ENCODE results near the gene MIB2.

Gene MIB2

DNA sequence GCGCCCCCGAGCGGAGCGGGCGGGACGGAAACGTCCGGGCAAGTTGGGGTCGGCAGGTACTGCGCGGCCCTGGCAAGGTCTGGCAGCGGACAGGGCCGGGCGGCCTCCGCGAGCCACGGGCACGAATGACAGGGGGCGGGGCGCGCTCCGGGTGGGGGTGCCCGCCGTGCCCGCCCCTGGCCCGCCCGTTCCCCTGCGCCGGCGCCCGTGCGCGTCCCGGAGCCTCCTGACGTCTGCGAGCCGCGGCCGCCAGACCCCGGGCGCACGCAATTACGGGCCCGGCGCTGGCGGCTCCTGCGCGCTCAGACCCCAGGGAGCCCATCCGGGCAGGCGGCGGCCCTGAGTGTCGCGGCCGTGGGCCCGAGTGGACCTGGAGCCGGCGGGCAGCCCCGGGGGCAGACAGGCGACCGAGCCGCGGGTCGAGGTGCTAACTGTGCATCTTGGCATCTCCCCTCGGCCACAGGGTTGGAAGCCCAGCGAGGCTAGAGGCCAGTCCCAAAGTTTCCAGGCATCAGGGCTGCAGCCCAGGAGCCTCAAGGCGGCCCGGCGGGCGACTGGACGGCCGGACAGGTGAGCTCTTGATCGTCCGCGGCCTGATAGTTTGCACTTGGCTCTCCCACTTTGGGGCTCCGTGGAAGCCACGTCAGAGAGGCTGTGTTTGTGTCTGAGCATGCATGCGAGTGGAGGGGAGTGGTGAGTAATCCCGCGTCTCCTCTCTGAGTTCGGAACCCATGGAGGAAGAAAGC is 918 bp downstream of the MIB2 start:
- peak; percentile 23 for DNase-seq

DNA sequence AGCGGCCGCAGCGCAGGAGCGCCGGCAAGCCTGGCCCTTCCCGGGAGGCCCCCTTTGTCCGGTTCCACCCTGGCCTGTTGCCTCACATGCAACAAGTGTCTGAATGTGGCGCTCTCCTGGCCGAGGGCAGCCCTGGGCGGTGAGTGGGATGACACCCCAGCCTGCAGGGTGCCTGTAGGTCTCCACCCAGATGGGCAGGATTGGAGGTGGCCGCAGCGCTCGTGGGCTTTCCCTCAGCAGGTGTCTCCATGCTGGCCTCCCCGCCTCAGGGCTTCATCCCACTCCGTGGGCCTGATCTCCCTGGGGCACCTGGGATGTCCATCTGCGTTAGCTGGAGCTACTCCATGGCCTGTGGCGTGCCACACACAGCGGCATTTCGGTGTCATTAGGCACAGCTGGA is 1.5 kb downstream of the MIB2 start:
- no peak for DNase-seq

GRCh38 chr1:1617516-1617915 is 2.2 kb downstream of the MIB2 start:
- DNase-seq, result no peak

GRCh38 chr1:1617925-1618324 is 2.6 kb downstream of the MIB2 start:
- DNase-seq, result no peak

- DNase-seq, result no peak
These were observed 3.2 kb downstream of the MIB2 start for GRCh38 chr1:1618396-1619068.

DNA sequence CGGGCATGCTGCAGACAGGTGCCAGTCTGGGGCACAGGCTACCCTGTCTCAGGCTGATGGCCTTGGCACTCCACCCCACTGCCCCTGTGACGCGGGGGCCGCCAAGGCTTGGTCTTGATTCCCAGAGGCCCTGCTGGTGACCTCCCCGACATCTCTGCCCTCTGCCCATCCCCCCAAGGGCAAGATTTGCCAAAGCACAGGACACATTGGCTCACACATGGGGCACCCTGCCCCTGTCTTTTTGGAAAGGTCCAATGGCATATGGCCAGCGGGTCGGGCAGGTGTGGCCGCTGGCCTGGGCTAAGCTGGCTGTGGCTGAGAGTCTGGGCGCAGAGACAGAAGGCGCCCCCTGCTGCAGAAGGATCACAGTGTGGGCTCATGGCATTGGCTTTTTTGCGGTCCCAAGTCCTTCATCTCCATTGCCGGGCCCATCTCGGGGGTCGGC is 4.6 kb downstream of the MIB2 start:
- no peak for DNase-seq

GRCh38 chr1:1620433-1621139 is 5.3 kb downstream of the MIB2 start:
- DNase-seq, result no peak

- no peak for DNase-seq
These were observed 6.1 kb downstream of the MIB2 start for GRCh38 chr1:1621173-1622009.

GRCh38 chr1:1622010-1622787 is 6.9 kb downstream of the MIB2 start:
- no peak for DNase-seq

DNA sequence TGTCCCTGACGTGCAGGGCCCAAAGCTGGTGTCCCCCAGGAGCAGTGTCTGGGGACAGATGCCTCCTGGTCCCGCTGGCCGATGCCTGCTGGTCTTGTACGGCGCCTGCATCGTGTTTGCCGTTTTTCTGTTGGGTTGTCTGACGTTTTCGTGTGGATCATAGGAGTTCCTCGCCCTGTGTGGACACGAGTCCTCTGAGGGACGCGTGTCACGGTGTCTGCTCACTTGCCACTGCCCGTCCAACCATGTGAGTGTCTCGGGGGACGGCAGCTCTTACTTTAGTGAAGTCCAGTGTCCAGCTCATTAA is 7.4 kb downstream of the MIB2 start:
- DNase-seq, result no peak

GRCh38 chr1:1623181-1623630 is 7.9 kb downstream of the MIB2 start:
- DNase-seq, result no peak

GRCh38 chr1:1623631-1624442 is 8.5 kb downstream of the MIB2 start:
- no peak for DNase-seq

GRCh38 chr1:1624443-1625403 is 9.4 kb downstream of the MIB2 start:
- DNase-seq, result peak; percentile 72

- no peak for DNase-seq
These were observed 10.1 kb downstream of the MIB2 start for GRCh38 chr1:1625404-1625775.

DNA sequence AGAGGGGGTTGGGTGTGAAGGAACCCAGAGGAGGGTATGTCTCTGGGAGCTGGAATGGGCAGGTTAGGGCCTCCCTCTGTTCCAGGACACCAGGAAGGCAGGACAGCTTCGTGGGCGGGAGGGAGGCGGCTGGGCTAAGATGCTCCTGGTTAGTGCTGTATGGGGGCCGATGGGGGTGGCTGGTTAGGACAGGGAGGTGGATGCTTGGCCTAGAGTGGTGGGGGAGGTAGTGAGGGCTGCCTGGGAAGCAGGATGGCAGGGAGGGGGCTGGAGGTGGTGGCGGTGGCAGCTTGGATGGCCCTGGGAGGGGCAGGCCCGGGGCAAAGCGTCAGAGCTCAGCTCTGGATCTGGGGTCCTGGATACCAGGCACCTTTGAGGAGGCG is 10.5 kb downstream of the MIB2 start:
- no peak for DNase-seq

DNA sequence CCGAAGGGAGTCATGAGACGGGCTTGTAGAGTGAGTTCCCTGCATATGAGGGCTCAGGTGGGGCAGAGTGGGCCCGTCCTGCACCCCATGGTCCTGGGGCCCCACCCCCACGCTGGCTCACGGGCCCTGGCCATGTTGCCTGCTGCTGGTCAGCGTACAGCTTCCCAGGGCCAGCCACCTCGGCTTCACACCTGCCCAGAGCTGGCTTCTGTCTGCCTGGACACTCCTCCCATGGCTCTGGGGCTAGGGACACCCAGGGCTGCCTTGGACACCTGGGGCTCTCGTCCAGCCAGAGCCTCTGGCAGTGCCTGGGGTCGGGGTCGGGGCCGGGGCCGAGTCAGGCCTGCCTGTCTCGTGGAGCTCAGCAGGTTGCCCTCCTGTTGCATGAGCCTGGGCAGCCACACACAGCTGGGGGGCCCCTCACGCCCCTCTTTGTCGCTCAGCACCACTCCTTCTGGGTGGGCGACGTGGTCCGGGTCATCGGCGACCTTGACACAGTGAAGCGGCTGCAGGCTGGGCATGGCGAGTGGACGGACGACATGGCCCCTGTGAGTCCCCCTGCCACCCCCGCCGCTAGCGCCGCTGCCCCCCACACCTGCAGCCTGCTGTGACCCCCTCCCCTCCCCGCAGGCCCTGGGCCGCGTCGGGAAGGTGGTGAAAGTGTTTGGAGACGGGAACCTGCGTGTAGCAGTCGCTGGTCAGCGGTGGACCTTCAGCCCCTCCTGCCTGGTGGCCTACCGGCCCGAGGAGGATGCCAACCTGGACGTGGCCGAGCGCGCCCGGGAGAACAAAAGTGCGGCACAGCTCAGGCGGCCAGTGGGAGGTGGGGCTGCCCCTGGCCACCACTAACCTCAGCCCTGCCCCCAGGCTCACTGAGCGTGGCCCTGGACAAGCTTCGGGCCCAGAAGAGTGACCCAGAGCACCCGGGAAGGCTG is 11.2 kb downstream of the MIB2 start:
- DNase-seq, result no peak

GRCh38 chr1:1627261-1627828 is 12.0 kb downstream of the MIB2 start:
- no peak for DNase-seq

GRCh38 chr1:1627829-1628753 is 12.8 kb downstream of the MIB2 start:
- DNase-seq, result no peak
